Subcutaneous adipose tissue (tissue), 4 donors: ENCODE measurements around the gene HEXA. TPM values are rescaled to one million over a fixed set of nuclear protein-coding genes. Genes with fewer than 3 reads are reported as not detected.

Source experiments
- total RNA-seq, 4 donors: library from RNA; depleted of rRNA; stranded (reverse); fragments of >200 nt; gene quantifications; one replicate each; pipeline ENCODE4 v1.1.0, GENCODE V29; 2016
- TF ChIP-seq, protein P1 (sequence below): fragments of 450-650 bp; IDR thresholded peaks from one replicate; pipeline ENCODE4 v1.5.1; 2016; ENCODE audit warnings: low read depth, mild to moderate bottlenecking, control low read depth, antibody characterized with exemption, moderate library complexity

The HEXA gene
- total RNA-seq, 4 donors from 2014 or later = 59.8 to 210 (median 105) TPM

DNA sequence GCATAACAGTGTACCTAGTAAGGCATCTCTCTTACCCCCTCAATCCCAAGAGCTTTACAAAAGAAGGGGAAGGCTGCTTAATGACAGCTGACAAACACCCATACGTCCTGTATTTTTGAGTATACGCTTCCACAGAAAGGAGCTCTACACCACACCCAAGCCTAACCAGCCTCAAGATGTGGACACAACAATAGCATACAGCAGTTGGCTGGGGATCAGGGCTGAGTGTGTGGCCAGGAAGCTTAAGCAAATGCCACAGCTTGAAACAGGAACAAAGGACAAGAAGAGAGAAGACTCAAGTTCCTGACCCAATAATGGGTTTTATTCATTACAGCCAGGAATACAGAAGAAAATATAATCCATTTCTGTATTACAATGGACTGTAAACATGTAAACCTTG lies 6.9 kb downstream of the HEXA start:
- TF ChIP-seq, protein P1, sequence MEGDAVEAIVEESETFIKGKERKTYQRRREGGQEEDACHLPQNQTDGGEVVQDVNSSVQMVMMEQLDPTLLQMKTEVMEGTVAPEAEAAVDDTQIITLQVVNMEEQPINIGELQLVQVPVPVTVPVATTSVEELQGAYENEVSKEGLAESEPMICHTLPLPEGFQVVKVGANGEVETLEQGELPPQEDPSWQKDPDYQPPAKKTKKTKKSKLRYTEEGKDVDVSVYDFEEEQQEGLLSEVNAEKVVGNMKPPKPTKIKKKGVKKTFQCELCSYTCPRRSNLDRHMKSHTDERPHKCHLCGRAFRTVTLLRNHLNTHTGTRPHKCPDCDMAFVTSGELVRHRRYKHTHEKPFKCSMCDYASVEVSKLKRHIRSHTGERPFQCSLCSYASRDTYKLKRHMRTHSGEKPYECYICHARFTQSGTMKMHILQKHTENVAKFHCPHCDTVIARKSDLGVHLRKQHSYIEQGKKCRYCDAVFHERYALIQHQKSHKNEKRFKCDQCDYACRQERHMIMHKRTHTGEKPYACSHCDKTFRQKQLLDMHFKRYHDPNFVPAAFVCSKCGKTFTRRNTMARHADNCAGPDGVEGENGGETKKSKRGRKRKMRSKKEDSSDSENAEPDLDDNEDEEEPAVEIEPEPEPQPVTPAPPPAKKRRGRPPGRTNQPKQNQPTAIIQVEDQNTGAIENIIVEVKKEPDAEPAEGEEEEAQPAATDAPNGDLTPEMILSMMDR = no peak

DNA sequence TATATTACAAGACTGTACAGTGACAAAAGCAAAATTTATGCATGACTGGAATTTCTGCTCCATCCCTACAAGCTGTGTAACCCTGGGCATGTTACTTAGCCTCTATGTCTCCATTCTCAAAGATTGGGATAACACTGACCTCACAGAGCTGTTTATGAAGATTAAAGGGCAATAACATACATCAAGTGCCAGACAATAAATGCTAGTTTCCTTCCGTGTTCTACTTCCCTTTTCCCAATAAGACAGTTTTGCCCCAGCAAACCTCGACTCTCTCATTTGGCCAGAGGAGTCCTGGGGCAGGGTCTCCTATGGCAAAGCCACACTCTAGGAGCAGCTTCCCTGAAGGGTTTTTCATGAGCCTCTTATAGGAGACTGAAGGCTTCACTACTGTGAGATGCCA lies 7.5 kb downstream of the HEXA start:
- TF ChIP-seq, protein P1 = no peak

DNA sequence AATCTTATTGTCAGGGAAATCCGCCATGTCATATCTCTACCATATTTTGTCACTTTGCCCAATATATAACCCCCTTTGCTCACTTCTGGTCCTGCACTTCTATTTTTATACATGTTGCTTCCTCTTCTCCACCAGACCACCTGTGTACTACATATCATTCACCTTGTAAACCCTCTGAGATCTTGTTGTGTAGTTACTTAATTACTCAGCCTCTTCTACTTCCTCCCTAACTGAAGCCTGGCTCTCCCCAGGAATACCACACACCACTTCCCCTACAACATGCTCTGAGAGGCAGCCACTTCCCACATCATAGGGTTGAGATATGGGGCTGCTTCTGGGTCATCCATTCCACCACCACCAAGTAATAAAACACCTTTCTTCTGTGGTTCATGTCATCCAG lies 10.0 kb downstream of the HEXA start:
- TF ChIP-seq, protein P1 = no peak

DNA sequence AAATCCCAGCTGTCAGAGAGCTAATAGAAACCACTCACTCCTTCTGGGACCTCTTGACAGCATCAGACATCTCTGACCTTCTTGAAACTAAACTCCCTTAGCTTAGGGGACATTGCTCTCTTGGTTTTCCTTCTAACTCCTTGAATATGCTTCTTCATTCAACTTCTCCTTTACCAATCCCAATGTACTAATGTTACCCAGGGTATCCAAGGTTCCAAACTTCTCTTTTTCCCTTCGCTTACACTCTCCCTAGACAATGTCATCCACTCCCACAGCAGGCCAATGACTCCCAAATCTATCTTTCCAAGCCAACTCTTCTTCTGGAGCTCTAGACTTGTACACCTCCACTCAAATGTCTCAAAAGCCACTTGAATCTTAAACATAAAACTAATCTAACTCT lies 14.6 kb downstream of the HEXA start:
- TF ChIP-seq, protein P1 = no peak

DNA sequence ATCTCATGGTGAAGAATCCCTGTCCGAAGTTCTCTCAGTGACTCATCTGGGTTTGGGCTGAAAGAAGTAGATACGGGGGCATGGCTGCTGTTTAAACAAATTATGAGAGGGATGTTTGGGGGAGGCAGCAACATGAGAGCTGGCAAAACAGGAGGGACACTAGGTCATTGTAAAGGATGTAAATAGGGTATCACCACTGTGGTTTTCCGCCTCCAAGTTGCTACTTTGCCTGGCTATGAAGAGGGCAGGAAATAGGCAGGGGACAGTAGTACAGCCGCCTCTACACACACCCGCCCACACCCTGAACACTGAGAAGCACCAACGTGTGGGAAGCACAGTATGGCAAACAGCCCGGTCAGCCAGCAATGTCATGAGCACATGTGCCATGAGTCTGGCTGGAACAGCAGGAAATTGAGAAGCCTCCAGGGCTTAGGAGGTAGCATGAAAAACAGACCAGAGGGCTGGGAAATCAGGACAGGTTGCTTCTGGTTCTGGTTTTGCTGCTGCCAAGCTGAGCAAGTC lies 17.1 kb downstream of the HEXA start:
- TF ChIP-seq, protein P1 = no peak

DNA sequence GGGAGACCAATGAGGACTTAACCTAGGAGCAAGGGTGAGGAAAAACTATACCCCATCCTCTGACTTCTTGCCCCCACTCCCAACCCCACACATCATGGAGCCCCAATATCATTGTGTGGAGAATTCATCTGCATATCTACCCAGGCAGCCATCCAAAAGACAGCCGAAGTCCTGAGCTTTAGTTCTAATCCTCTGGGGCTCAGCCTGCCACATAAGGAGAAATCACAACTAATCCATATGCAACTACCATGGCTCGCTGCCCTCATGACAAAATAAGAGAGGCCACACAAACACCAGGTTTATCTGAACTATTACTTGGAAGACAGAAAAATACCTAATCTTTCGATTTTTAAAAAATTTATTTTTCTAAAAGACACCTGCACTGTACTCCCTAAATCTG lies 17.7 kb downstream of the HEXA start:
- TF ChIP-seq, protein P1 = no peak

DNA sequence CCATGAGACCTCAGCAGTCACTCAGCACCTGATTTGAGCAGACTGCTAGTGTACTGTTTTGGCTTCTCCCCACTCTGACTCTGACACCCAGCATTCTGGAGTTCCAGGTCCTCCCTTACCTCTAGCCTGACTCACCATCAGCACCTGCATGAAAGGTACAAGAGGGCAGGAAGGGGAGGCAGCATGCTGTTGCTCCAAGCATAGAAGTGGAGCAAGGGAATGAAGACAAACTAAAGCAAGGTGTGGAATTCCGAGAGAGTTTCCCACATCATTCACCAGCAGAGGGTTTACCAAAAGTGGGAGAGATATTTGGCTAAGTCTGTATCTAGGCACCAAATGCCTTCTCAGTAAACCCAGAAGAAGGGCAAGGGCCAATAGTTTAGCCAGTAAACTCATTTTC lies 21.3 kb downstream of the HEXA start:
- TF ChIP-seq, protein P1 = no peak
